GM19455 (cell line): ENCODE measurements around the gene ATXN7L1.
"Not testable (repeated sequence)": the region's sequence is repeated elsewhere in the genome, so short reads cannot be mapped to it uniquely, and the experiment has no call there.

ENCODE experiments used
- ATAC-seq: cut with Tn5 transposase; IDR thresholded peaks from one replicate; pipeline ENCODE4 v1.9.1; 2021; ENCODE audit not compliant: unreplicated experiment

Gene ATXN7L1

DNA sequence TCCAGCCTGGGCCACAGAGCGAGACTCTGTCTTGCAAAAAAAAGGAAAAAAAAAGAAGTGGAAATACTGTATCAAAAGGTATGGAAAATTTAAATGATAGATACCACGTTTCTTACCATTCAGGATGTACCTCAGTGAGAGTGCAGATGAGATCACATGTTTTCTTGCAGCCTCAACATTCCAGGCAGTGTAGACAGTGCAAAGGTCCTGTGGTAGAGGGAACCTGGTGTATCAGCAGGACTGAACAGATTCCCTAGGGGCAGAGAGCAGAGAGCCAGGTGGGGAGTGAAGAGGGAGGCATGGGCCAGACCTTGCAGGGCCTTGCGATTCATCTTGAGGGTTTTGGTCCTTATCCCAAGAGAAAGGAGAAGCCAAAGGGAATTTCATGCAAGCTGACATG is 17.7 kb upstream of the ATXN7L1 start:
- ATAC-seq: no peak

DNA sequence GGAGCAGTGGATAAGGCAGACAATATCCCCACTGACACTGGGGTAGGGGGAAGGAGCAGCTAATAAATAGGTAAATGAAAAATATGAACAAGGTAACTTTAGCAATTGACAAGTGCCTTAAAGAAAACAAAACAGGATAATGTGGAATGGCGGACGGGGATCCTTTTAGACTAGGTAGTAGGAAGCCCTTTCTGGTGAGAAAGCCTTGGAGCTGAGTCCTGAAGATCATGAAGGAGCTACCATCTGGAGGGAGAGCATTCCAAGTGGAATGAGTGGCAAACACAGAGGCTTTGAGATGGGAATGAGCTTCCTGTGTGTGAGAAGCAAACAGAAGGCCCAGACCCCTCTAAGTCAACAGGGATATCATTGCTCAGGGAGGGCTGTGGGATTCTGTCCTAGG is 16.0 kb upstream of the ATXN7L1 start:
- ATAC-seq: no peak

DNA sequence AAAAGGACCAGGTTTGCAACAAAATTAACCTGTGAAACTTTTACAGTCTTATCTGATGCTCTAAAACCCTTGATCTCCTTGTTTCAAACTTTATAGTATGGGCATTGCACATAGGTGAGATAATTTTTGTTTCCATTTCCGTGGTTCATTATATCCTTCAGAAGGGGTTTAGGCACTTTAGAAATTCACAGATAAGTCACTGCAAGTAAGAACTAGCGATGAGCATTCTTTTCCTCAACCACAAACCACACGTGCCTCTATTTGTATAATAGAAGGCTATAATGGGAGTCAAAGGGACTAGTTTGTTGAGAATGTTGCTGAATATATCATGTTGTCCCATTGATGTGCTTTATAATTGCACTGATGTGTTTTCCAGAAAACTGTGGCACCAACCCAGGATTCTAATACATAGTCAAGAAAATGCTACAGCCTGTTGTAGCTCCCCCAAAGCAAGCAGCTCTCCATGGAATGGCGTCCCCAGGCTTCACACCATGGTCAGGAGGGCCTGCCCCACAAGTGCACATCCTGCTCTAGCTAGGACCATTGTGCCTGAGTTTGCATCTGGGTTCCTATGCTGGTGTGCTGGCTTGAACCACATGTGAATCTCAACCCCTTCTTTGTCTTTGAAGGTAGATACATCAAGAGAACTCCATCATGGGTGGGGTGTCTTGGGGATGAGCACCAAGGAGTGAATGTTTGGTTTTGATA is 14.0 kb upstream of the ATXN7L1 start:
- no peak for ATAC-seq

DNA sequence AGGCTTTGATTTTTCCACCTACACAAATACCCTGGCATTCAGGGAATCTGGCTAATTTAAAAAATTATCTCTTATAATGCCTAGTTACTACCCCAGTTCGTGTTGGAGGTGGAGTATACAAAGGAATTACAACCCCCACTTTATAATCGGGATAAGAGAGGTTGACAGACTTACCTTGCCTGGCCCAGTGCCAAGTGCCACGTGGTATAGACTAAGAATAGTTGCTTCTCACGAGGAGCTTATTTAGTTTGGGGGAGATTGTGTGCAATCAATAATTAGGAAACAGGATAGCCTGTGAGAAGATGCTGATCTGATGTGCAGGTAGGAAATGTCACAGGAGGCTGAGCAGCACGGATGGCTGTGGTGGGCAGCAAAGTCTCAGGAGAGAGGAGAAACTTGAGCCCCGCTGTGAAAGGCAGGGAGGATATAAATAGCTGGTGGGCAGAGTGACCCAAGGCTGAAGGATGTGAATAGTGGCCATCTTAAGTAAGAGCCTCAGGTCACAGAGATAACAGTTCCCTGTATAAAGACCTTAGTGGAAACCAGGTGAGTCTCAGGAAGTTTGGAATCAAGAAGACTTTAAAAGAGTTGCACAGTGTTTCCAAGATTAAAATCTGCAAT is 11.3 kb upstream of the ATXN7L1 start:
- no peak for ATAC-seq

DNA sequence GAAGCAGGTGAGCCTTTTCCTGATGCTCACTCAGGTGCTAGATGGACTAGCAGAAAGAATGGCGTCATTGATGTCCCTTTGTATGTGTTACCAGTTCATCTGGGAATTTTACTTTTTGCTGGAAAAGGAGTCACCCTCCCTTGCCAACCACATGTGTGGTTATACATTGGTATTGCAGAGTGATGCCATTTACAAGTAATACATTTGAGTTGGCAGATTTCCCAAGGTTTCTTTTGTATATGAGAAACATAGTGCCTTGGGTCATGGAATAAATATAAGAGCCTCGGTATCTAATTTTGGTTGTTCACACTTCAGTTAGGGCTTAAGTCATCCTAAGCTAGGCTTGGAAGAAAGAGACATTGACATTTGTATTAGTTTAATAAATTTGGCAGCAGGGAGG is 10.4 kb upstream of the ATXN7L1 start:
- ATAC-seq: no peak

DNA sequence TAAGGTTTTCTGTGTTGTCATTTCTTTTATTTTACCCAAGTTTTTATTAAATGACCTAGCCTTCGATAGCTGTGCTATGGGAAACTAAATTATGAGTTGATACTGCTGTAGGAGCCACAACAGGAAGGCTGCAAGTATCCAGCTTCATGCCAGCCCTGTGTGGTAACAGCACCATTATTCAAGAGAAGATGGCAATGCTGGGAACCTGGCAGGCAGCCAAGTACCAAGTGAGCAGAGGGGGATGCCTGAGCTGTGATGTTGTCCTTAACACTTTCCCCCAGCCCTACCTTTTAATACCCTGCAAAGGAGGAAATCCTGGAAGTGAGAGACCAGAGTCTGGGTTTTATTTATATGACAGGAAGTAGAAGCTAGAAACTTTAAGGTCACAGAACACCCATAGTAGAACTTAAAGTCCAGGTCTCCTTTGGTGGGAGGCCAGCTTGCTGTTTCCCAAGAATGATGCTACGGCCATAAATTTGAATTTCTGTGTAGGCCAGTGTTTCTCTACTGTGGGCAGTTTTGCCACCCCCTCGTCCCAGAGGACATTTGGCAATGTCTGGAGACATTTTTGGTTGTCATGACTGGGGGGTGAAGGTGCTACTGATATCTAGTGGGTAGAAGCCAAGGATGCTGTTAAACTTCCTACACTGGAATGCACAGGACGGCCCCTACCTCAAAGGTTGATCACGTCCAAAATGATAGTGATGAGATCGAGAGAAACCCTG is 9.2 kb upstream of the ATXN7L1 start:
- no peak for ATAC-seq

DNA sequence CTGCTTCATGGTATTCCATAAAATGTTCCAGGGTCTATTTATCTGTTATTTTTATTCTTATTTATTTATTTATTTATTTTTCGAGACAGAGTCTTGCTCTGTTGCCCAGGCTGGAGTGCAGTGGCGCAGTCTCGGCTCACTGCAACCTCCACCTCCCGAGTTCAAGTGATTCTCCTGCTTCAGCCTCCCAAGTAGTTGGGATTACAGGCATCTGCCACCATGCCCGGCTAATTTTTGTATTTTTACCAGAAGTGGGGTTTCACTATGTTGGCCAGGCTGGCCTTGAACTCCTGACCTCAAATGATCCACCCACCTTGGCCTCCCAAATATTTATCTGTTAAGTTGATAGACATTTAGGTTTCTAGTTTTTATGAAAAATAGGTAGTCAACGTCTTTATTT is 6.8 kb upstream of the ATXN7L1 start:
- ATAC-seq: not testable (repeated sequence)

DNA sequence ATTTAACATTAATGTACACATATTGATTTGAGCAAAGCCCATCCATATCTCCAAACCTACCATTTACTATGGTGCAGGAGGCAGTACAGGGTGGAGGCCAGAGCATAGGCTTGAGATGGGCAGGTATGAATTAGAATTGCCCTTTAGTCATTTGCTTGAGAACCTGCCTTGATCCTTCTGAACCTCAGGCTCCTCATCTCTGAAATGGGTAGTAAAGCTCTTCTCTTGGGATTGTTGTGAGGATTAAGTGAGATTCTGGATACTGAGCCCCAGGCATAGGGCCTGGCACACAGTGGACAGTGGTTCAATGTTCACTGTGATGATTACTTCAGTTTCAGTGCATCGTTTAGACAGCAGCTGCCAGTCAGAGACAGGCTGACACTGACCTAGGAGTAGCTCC is 5.0 kb upstream of the ATXN7L1 start:
- ATAC-seq: no peak

DNA sequence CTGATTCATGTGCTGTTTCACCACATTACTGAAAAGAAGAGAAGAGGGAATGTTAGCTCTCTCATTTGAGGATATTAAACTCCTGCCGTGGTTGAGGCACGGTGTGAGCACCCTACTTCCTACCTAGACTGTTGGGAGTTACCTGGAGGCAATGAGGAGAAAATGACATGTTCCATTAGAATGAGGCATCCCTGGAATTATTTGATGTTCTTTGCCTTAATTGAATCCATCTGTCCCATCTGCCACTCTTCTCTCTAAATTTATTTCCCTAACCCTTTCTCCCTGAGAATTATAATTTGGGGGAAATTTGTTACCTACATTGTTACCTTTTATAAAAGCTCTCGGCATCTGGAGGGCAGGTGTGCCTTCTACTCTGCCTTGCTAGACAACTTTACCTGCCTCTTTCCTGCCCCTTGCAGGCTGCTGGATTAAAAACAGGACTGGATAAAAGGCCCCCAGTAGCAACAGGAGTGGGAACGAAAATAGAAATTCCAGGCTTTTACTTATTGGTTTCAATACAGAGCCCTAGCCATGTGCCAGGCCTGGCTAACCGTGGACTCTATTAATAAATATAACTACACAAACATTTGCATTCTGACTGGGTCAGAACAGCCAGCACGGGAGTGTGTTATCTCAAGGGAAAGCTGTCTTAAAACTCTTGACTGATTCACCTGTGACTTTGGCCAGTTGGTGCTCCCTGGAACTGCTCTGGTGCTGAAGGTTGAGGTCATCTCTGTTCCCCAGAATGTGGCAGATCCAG is 4.4 kb upstream of the ATXN7L1 start:
- no peak for ATAC-seq

DNA sequence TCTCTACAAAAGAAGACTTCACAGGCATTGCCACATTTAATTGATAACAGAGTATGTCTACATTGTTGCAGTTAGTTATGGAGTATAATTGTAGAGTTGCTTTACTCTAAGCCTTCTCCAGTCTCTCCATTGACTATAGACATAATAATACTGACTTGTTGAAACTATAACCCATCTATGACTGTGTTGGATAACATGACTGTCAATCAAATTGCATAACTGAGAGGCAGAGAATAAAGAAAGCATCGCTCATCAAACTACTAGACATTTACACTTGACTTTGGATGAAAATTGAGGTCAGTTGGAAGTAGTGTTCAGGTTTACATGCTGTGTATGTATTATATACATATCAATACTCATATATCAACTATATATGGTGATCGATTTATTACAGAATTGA is 3.4 kb upstream of the ATXN7L1 start:
- no peak for ATAC-seq

DNA sequence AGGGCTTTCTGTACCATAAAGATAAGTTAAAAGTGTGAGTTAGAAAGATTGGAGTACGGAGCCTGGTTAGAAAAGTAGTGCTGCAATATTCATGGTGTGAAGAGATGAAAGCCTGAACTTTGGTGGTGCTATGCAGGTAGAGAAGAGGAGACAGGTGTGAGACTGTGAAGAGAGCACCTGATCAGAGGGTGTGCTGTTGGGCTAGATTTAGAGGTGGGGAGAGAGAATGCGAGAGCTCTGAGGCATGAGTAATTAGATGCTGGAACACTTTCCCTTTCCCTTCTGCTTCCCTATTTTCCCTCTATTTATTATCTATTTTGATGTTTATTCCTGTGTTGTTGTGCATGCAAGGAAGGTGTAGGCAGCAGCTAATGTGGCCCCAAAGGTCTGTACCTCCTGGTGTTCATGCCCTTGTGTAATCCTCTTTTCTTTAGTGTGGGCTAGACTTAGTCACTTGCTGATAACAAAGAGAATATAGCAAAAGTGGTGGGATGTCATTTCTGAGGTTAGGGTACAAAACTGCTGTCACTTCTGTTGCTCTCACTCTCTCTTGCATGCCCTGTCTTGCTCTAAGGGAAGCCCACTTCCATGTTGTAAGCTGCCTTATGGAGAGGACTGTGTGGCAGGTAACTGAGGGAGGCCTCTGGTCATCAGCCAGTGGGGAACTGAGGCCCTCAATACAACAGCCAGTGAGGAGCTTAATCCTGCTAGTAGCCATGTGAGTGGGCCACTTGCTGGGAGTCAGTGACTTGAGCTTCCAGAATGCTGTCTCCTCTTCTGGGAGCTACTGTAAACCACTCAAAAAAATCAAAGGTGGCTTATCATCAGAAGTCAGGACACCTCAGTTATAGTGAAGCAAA is 2.6 kb upstream of the ATXN7L1 start:
- no peak for ATAC-seq

DNA sequence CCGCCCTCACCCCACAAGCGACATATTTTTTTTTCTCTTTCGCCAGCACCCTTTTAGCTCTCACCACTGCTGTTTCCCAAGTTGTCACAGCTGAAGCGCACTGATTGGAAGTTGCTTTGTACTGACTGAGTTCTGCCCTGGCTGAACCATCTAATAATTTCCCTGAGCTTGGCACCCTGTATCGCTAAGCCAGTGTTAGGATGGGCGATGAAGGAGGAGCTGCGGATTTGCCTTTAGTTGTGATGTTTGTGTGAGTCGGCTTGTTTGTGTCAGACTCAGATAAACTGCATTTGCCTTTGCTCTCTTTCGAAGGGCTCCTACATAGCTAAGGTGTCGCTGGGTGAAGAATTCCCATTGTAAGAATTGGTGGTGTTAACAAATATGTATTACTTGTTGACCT is 1.3 kb upstream of the ATXN7L1 start:
- ATAC-seq: no peak

DNA sequence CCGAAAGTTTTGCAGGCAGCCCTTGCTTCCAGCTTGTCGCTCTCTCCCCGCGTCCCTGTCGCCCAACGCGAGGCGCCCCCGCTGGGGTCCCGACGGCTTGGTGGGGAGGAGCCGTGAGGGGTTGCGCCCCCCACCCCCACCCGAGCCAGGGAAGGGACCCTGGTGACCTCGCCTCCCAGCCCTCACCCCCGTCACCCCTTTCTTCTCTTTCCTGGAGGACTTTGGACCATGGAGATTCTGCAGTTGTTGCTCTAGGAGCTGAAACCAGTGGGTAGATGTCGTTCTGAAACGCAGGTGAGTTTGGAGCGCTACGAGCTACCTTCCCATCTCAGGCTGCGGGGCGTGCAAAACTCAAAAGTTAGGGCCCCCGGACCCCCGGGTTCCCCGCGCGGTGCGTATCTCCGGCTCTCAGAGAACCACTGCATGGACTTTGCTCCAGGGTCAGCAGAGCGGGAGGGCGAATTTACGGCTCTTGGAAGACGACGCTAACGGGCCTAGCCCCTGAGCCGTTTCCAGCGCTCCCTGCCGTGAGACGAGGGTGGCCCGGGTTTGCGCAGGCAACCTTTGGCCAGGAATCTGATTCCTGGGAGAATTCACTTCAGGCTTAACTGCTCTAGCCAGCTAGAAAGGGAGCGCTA is 684 bp upstream of the ATXN7L1 start:
- no peak for ATAC-seq

DNA sequence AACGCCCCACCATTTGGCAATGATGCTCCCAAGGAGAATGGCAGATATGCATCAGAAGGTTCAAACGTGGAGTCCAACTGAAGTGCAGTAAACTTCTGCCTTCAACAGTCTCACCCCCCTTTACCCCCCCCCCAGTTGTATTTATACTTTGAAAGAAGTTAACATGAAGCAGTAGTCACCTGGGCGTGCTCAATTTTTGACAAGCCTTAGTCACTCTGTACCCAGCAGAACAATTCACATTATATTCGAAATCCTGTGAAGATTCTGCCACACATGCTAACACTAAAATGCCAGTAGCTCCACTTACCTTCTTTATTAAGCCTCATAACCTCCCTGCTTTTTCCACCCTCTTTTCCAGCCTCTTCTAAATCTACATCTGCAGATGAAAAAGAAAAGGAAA is 894 bp downstream of the ATXN7L1 start:
- no peak for ATAC-seq

DNA sequence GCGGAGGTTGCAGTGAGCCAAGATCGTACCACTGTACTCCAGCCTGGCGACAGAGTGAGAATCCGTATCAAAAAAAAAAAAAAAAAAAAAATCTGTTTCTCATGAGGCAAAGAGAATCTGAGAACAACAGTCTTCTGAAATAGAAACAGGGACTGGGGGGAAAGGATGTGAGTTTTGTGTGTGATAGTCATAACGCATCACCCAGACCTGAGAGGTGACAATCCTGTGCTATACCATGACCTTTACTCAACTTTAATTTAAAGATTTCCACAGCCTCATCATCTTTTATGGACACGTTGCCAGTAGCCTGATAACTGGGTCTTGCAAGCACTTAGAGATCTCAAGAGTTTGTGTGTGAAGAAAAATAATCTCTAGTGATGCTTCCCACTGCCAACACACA is 2.3 kb downstream of the ATXN7L1 start:
- no peak for ATAC-seq

DNA sequence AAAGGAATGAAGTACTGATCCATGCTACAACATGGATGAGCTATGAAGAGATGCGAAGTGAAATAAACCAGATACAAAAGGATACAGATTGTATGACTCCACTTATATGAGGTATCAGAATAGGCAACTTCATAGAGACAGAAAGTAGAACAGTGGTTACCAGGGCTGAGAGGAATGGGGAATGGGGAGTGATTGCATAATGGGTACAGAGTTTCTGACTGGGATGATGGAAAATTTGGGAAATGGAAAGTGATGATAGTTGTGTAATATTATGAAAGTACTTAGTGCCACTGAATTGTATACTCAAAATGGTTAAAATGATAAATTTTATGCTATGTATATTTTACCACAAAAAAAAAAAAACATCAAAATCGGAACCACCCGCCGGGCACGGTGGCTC is 3.9 kb downstream of the ATXN7L1 start:
- no peak for ATAC-seq

DNA sequence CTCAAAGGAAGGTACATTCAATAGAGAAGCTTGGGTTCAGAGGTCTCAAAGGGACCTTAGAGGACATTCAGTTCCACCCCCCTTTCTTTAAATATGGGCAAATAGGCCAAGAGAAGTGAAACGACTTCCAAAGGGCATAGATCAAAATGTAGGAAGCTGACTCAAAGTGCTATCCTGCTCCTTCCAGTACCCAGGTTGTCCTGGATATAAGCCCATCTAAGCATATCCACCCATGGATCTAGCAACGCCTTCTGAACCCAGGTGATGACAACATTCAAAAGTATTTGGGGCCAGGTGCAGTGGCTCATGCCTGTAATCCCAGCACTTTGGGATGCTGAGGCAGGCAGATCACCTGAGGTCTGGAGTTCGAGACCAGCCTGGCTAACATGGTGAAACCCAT is 5.3 kb downstream of the ATXN7L1 start:
- ATAC-seq: no peak

DNA sequence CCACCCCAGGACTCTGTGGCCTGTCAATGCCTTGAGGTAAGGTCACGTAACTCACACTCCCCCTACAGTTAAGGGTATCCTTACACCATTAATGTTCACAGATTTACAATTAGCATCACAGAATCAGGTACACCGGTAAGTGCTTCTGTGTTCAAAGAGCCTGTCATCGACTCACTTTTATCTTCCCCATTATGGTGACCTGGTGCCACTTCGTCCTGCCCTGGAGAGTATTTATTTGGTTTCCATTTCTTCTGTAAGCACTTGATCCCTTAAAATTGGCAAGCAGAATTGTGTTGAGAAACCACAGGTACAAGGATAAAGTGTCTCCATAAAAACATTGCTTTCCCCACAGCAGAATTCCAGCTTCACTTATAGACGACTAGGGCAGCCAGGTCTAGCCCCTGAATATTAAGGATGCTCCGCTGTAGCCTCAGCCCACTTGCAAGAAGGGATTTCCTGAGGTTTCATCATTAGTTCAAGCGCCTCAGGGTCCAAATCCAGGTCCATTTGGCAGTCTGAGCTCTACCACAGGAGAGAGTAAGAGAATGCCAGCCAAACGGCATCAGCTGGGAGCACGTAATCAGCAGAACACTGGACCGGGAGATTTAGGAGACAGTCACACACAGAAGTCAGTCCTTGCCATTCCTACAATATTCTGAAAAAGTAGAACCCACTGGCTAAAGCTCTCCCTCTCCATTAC is 10.1 kb downstream of the ATXN7L1 start:
- ATAC-seq: no peak

DNA sequence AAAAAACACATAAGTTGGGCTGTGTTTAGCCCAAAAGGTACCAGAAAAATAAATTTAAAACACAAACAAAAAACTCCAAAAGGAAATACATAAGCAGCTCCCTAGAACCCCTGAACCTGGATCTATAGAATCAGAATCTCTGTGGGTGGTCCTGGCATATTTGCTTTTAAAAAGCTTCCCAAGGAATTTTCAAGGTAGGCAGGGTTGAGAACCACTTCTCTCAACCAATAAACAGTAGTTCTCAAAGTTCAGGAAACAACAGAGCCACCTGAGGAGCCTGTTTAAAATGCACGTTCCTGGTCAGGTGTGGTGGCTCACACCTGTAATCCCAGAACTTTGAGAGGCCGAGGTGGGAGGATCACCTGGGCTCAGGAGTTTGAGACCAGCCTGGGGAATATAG is 12.5 kb downstream of the ATXN7L1 start:
- no peak for ATAC-seq

DNA sequence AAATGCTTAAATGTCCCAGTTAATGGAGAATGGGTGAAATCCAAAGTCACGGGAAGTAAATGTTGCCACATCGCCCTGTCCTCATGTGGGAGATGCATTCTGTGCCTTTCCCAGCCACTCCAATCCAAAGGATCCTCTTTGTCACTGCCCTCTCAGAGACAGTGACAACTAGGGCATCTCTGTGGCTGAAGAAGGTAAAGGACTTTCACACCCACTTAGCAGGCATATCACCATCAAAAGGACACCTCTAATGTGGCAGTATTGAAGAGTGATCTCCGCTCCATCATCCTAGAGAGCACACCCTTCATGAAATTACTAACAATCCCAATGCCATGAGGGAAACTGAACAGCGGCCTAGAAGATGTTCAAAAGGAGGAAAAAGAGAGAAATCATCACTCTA is 13.6 kb downstream of the ATXN7L1 start:
- no peak for ATAC-seq
